WTC11 (cell line): ENCODE data around the gene NEUROD1.

Experiments used
- CREM ChIP-seq: sonication (generic); formaldehyde crosslinking; IDR thresholded peaks from 2 replicates; pipeline ENCODE4 v1.8.1; 2022; ENCODE audit warnings: mild to moderate bottlenecking, missing genetic modification reagents, moderate library complexity
- CTCF ChIP-seq: fragments of 200-600 bp; IDR thresholded peaks from 2 replicates; pipeline ENCODE4 v1.8.0; 2022; ENCODE audit warnings: antibody characterized with exemption
- IRF1 ChIP-seq: sonication (generic); formaldehyde crosslinking; IDR thresholded peaks from 2 replicates; pipeline ENCODE4 v1.8.0; 2023; ENCODE audit warnings: missing genetic modification reagents
- TF ChIP-seq, protein P1 (sequence below): sonication (generic); formaldehyde crosslinking; IDR thresholded peaks from 2 replicates; pipeline ENCODE4 v1.8.0; 2022; ENCODE audit warnings: mild to moderate bottlenecking, missing genetic modification reagents
- TF ChIP-seq, protein P2 (sequence below): sonication (generic); formaldehyde crosslinking; IDR thresholded peaks from 2 replicates; pipeline ENCODE4 v1.8.1; 2023; ENCODE audit warnings: mild to moderate bottlenecking, missing genetic modification reagents, moderate library complexity

GRCh38 chr2:181662287-181662686 is 18.0 kb downstream of the NEUROD1 start:
- TF ChIP-seq CTCF: no peak
- no peak for TF ChIP-seq CREM
- TF ChIP-seq, protein P1, sequence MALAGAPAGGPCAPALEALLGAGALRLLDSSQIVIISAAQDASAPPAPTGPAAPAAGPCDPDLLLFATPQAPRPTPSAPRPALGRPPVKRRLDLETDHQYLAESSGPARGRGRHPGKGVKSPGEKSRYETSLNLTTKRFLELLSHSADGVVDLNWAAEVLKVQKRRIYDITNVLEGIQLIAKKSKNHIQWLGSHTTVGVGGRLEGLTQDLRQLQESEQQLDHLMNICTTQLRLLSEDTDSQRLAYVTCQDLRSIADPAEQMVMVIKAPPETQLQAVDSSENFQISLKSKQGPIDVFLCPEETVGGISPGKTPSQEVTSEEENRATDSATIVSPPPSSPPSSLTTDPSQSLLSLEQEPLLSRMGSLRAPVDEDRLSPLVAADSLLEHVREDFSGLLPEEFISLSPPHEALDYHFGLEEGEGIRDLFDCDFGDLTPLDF: no peak
- TF ChIP-seq, protein P2, sequence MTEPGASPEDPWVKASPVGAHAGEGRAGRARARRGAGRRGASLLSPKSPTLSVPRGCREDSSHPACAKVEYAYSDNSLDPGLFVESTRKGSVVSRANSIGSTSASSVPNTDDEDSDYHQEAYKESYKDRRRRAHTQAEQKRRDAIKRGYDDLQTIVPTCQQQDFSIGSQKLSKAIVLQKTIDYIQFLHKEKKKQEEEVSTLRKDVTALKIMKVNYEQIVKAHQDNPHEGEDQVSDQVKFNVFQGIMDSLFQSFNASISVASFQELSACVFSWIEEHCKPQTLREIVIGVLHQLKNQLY (CRISPR knock-in tag): no peak
- TF ChIP-seq IRF1 (CRISPR knock-in tag): no peak
